ENCODE measurements around the gene MS4A8.
"Not testable (repeated sequence)": the region's sequence is repeated elsewhere in the genome, so short reads cannot be mapped to it uniquely, and the experiment has no call there.

Gene MS4A8

DNA sequence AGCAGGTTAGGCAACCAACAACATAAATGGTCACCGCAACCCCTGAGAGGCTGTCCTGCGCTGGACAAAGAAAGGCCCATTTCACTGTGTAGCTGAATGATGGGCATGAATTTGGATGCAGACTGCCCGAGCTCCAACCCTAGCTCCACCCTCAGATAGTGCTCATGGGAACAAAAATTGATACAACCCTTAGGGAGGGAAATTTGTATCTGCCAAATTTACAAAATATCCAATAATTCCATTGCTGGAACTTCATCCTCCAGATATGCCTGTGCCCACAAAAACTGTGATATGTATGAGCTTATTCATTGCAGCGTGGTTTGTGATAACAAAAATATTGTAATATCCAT is 2.0 kb downstream of the MS4A8 start:
- 75 to 76% methylated on average over 2 of the region's 4 CpGs for WGBS, 2 experiments (ENCODE audit: insufficient coverage in 2 of 2)
- no peaks in the 10 kb centered on the region for H3K4me1 ChIP-seq (ENCODE audit: control insufficient read depth, insufficient read depth, low read length, poor library complexity, severe bottlenecking)
- H3K4me3 ChIP-seq (ENCODE audit: extremely low read depth, insufficient read depth, low read length, poor library complexity, severe bottlenecking), result no peak overlapping the region
- H3K36me3 ChIP-seq (ENCODE audit: control insufficient read depth, insufficient read depth, low read length), result no peaks in the 10 kb centered on the region
- H3K27ac ChIP-seq (ENCODE audit: low read depth, low read length, severe bottlenecking), result no peak overlapping the region
- H3K9me3 ChIP-seq (ENCODE audit: control insufficient read depth, low read length), result no peaks in the 10 kb centered on the region

DNA sequence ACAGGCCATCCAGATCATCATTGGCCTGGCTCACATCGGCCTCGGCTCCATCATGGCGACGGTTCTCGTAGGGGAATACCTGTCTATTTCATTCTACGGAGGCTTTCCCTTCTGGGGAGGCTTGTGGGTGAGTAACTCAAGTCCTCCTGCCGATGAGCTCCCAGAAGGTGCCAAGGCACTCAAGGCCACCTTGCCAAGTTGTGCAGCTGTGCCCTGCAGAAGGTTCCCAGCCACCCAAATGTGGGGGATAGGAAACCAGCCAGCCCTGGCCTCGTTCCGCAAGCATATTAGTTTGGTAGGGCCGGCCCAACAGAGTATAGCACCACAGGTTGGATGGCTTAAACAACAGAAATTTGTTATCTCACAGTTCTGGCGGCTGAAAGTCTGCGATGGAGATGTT is 4.0 kb downstream of the MS4A8 start:
- Histone ChIP-seq H3K36me3 (ENCODE audit: control insufficient read depth, insufficient read depth, low read length) (no peaks in the 10 kb centered on the region), H3K4me1 (ENCODE audit: control insufficient read depth, insufficient read depth, low read length, poor library complexity, severe bottlenecking) (no peaks in the 10 kb centered on the region), H3K4me3 (ENCODE audit: extremely low read depth, insufficient read depth, low read length, poor library complexity, severe bottlenecking) (no peak overlapping the region), H3K9me3 (ENCODE audit: control insufficient read depth, low read length) (no peaks in the 10 kb centered on the region), H3K27ac (ENCODE audit: low read depth, low read length, severe bottlenecking) (no peak overlapping the region)
- WGBS, 2 experiments (ENCODE audit: insufficient coverage in 2 of 2), result 91 to 95% methylated on average over 11 to 12 of the region's 12 CpGs

DNA sequence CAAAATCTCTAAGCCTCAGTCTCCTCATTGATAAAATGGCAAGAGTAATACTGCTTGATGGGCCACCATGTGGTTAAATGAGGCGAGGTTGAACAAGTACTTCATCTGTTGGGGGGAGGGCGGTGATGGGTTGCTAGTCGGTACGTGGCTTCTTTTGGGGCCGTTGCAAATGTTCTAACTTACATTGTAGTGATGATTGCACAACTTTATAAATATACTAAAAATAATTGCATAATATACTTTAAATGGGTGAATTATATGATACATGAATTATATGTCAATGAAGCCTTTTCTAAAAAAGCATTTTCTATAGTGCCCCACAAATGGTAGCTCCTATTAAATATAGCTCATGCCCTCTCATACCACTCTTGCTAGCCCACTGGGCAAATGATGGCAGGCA is 6.5 kb downstream of the MS4A8 start:
- no peak overlapping the region for H3K4me3 ChIP-seq (ENCODE audit: extremely low read depth, insufficient read depth, low read length, poor library complexity, severe bottlenecking)
- 100% methylated on average over 1 of the region's 5 CpGs; no CpG with 5 or more reads in 1 of the 2 experiments for WGBS, 2 experiments (ENCODE audit: insufficient coverage in 2 of 2)
- H3K4me1 ChIP-seq (ENCODE audit: control insufficient read depth, insufficient read depth, low read length, poor library complexity, severe bottlenecking), result no peaks in the 10 kb centered on the region
- no peaks in the 10 kb centered on the region for H3K9me3 ChIP-seq (ENCODE audit: control insufficient read depth, low read length)
- no peaks in the 10 kb centered on the region for H3K36me3 ChIP-seq (ENCODE audit: control insufficient read depth, insufficient read depth, low read length)
- no peak overlapping the region for H3K27ac ChIP-seq (ENCODE audit: low read depth, low read length, severe bottlenecking)

DNA sequence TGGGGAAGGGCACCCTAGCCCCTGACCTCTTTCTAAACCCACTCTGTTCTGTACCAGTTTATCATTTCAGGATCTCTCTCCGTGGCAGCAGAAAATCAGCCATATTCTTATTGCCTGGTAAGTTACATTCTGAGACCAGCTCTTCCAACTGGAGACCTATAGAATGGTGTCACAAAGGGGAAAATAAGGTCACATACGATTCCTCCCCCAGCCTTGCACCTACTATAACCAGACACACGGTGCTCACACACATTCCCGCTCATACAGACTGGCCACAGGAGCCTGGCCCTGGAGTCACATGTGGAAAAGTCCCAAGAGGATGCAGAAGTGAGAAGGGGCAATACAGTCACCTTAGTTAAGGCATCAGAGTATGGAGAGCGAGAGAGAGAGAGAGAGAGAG is 7.5 kb downstream of the MS4A8 start:
- no peak overlapping the region for H3K4me3 ChIP-seq (ENCODE audit: extremely low read depth, insufficient read depth, low read length, poor library complexity, severe bottlenecking)
- H3K27ac ChIP-seq (ENCODE audit: low read depth, low read length, severe bottlenecking), result no peak overlapping the region
- no peaks in the 10 kb centered on the region for H3K9me3 ChIP-seq (ENCODE audit: control insufficient read depth, low read length)
- WGBS, 2 experiments (ENCODE audit: insufficient coverage in 2 of 2), result 89 to 100% methylated on average over 1 to 5 of the region's 5 CpGs
- H3K36me3 ChIP-seq (ENCODE audit: control insufficient read depth, insufficient read depth, low read length), result no peaks in the 10 kb centered on the region
- H3K4me1 ChIP-seq (ENCODE audit: control insufficient read depth, insufficient read depth, low read length, poor library complexity, severe bottlenecking), result no peaks in the 10 kb centered on the region

DNA sequence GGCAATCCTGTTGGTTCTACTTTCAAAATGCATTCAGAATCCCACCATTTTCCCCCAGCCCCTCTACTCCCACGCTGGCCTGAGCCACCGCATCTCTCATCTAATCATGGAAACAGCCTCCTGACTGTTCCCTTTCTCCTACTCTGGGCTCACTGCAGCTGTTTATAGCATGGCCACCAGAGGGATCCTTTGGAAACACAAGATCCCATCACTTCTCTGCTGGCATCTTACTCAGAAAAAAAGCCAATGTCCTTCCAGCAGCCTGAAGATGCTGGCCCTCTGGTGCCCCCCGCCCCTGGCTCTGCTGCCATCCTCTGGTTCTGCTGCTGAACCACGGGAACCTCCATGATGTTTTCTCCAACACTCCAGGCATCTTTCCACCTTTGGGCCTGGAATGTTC is 11.1 kb downstream of the MS4A8 start:
- H3K36me3 ChIP-seq (ENCODE audit: control insufficient read depth, insufficient read depth, low read length), result no peaks in the 10 kb centered on the region
- no peak overlapping the region for H3K4me3 ChIP-seq (ENCODE audit: extremely low read depth, insufficient read depth, low read length, poor library complexity, severe bottlenecking)
- no peak overlapping the region for H3K27ac ChIP-seq (ENCODE audit: low read depth, low read length, severe bottlenecking)
- H3K4me1 ChIP-seq (ENCODE audit: control insufficient read depth, insufficient read depth, low read length, poor library complexity, severe bottlenecking), result no peaks in the 10 kb centered on the region
- no peaks in the 10 kb centered on the region for H3K9me3 ChIP-seq (ENCODE audit: control insufficient read depth, low read length)
- WGBS, 2 experiments (ENCODE audit: insufficient coverage in 2 of 2), result 49 to 68% methylated on average over 2 to 4 of the region's 4 CpGs

DNA sequence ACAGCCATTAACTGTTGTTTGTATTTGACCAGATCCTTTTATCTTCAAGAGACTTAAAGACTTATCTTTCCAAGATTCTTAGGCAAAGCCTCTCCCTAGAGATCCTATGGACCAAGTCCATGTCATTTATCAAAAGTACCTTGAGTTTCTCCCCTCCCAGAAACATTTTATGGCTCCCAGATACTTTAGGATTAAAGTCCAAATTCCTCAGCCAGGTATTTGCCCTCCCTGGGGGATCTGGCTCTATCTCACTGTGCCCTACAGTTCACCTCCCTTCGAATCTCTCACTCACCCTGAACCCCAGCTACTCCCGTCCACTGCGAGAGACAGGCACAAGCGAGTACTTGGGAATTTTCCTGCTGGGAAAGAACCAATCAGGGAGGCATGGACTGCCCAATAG is 11.9 kb downstream of the MS4A8 start:
- Histone ChIP-seq H3K9me3 (ENCODE audit: control insufficient read depth, low read length) (no peaks in the 10 kb centered on the region), H3K36me3 (ENCODE audit: control insufficient read depth, insufficient read depth, low read length) (no peaks in the 10 kb centered on the region), H3K4me1 (ENCODE audit: control insufficient read depth, insufficient read depth, low read length, poor library complexity, severe bottlenecking) (no peaks in the 10 kb centered on the region), H3K4me3 (ENCODE audit: extremely low read depth, insufficient read depth, low read length, poor library complexity, severe bottlenecking) (no peak overlapping the region), H3K27ac (ENCODE audit: low read depth, low read length, severe bottlenecking) (no peak overlapping the region)
- WGBS, 2 experiments (ENCODE audit: insufficient coverage in 2 of 2), result 87 to 95% methylated on average over 2 to 3 of the region's 4 CpGs

DNA sequence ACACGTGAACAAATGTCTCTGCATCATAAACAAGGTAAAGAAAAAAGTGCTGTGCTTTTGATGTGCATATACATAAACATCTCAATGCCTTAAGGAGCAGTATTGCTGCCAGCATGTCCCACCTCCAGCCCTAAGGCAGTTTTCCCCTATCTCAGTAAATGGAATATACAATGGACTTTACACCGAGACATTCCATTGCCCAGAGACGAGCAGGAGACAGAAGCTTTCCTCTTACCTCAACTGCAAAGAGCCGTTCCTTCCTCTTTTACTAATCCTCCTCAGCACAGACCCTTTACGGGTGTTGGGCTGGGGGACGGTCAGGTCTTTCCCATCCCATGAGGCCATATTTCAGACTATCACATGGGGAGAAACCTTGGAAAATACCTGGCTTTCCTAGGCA is 14.0 kb downstream of the MS4A8 start:
- WGBS, 2 experiments (ENCODE audit: insufficient coverage in 2 of 2), result 85 to 94% methylated on average over 5 of the region's 6 CpGs

DNA sequence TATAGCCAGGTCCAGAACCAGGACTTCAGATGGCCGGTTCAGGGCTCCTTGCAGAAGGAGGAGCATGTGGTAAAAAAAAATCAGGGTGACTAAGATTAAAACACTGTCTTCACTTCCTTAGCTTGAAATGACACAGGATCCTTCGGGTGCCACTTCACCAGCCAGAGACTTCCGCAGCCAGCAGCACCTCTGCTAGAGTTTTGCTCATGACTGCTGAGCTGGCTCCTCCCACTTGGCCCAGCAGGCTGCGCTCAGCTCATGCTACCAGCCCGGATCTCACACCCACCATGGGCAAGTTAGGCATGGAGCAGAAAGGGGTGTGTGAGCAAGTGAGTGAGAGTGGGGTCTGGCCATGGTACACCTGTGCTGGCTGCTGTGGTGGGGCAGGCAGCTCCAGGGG is 18.5 kb downstream of the MS4A8 start:
- Histone ChIP-seq H3K27ac (ENCODE audit: low read depth, low read length, severe bottlenecking) (no peak overlapping the region), H3K4me3 (ENCODE audit: extremely low read depth, insufficient read depth, low read length, poor library complexity, severe bottlenecking) (no peak overlapping the region), H3K36me3 (ENCODE audit: control insufficient read depth, insufficient read depth, low read length) (no peaks in the 10 kb centered on the region), H3K9me3 (ENCODE audit: control insufficient read depth, low read length) (peaks cover 13% of the 10 kb centered on the region), H3K4me1 (ENCODE audit: control insufficient read depth, insufficient read depth, low read length, poor library complexity, severe bottlenecking) (no peaks in the 10 kb centered on the region)
- 80 to 98% methylated on average over 3 to 4 of the region's 5 CpGs for WGBS, 2 experiments (ENCODE audit: insufficient coverage in 2 of 2)

More for the DNA sequence above, 14.0 kb downstream of the MS4A8 start:
- not testable (repeated sequence) for H3K27ac ChIP-seq (ENCODE audit: low read depth, low read length, severe bottlenecking); H3K36me3 ChIP-seq (ENCODE audit: control insufficient read depth, insufficient read depth, low read length); H3K9me3 ChIP-seq (ENCODE audit: control insufficient read depth, low read length); H3K4me3 ChIP-seq (ENCODE audit: extremely low read depth, insufficient read depth, low read length, poor library complexity, severe bottlenecking); H3K4me1 ChIP-seq (ENCODE audit: control insufficient read depth, insufficient read depth, low read length, poor library complexity, severe bottlenecking)

DNA sequence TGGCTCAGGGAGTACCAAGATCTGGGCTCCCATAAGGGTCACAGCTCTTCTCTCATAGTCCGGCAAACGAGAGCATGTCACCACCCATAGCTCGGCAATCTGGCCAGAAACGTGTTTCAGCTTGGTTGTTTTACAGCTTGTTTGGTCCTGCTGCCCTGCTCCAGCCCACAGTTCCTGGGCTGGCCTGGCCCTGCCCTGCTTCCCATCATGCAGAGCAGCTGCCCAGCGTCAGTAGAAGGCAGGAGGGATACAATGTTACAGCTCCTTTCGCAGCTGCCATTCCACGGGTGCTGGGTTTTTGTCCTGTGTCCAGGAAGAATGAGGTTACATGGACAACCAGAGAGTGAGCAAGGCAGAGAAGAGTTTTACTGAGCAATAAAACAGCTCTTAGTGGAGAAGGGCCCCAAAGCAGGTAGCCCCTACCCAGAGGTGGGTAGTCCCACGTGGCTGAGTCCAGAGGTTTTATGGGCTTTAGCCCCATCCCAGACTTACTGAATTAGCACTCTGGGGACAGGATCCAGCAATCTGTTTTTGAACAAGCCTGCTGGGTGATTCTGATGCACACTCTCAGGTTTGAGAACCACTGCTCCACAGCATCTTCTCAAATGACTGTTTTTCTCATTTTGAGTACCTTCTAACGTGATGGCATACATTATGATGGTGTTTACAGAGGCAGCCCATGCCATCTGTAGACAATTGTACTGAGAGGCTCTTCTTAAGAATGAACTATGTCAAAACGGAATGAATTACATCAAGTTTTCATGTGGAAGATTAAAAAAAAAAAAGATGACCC is 19.3 kb downstream of the MS4A8 start:
- Histone ChIP-seq H3K27ac (ENCODE audit: low read depth, low read length, severe bottlenecking) (no peak overlapping the region), H3K36me3 (ENCODE audit: control insufficient read depth, insufficient read depth, low read length) (no peaks in the 10 kb centered on the region), H3K9me3 (ENCODE audit: control insufficient read depth, low read length) (peaks cover 13% of the 10 kb centered on the region), H3K4me1 (ENCODE audit: control insufficient read depth, insufficient read depth, low read length, poor library complexity, severe bottlenecking) (no peaks in the 10 kb centered on the region), H3K4me3 (ENCODE audit: extremely low read depth, insufficient read depth, low read length, poor library complexity, severe bottlenecking) (no peak overlapping the region)
- WGBS, 2 experiments (ENCODE audit: insufficient coverage in 2 of 2), result 87 to 92% methylated on average over 8 to 10 of the region's 10 CpGs

DNA sequence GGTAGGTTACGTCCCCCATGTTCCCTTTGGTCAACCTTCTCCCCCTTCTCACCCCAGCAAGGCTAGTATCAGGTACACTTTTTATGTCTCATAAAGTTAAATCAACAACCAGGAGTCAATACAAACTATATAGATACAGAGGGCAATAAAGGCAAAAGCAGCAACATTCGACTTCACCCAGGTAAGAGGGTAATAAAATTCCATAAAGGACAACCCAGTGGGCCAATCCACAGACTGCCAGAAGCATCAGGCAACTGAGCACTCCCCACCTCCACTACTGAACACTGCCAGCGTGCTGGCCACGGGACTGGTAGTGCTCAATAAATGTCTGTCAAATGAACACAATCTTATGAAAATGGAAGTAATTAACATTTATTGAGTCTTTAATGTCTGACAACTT is 20.0 kb downstream of the MS4A8 start:
- 89 to 100% methylated on average over 1 of the region's 4 CpGs for WGBS, 2 experiments (ENCODE audit: insufficient coverage in 2 of 2)
- no peak overlapping the region for H3K27ac ChIP-seq (ENCODE audit: low read depth, low read length, severe bottlenecking)
- H3K9me3 ChIP-seq (ENCODE audit: control insufficient read depth, low read length), result peaks cover 13% of the 10 kb centered on the region
- no peaks in the 10 kb centered on the region for H3K36me3 ChIP-seq (ENCODE audit: control insufficient read depth, insufficient read depth, low read length)
- no peaks in the 10 kb centered on the region for H3K4me1 ChIP-seq (ENCODE audit: control insufficient read depth, insufficient read depth, low read length, poor library complexity, severe bottlenecking)
- H3K4me3 ChIP-seq (ENCODE audit: extremely low read depth, insufficient read depth, low read length, poor library complexity, severe bottlenecking), result no peak overlapping the region

DNA sequence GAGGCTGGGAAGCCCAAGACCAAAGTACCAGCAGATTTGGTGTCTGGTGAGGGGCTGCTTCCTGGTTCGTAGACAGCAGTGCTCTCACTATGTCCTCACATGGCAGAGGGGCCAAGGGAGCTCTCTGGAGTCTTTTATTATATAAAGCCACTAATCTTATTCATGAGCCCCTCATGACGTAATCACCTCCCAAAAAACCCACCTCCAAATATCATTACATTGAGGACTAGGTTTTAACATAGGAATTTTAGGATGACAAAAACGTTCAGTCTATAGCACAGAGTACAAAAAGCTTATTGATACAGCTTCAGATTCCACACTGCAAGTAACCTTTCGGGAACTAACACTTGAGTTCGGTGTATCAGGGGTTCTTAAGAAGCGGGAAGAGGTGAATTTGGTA is 21.0 kb downstream of the MS4A8 start:
- no peak overlapping the region for H3K4me3 ChIP-seq (ENCODE audit: extremely low read depth, insufficient read depth, low read length, poor library complexity, severe bottlenecking)
- WGBS, 2 experiments (ENCODE audit: insufficient coverage in 2 of 2), result 81 to 95% methylated on average over 4 to 5 of the region's 6 CpGs
- H3K36me3 ChIP-seq (ENCODE audit: control insufficient read depth, insufficient read depth, low read length), result no peaks in the 10 kb centered on the region
- no peaks in the 10 kb centered on the region for H3K4me1 ChIP-seq (ENCODE audit: control insufficient read depth, insufficient read depth, low read length, poor library complexity, severe bottlenecking)
- H3K27ac ChIP-seq (ENCODE audit: low read depth, low read length, severe bottlenecking), result no peak overlapping the region
- H3K9me3 ChIP-seq (ENCODE audit: control insufficient read depth, low read length), result peaks cover 13% of the 10 kb centered on the region
